ENCODE data around the gene PLA2G6. TPM values are rescaled to one million over a fixed set of nuclear protein-coding genes. Genes with fewer than 3 reads are reported as not detected.

Gene PLA2G6
- total RNA-seq, 1 experiment from 2014 or later: 24.1 TPM

DNA sequence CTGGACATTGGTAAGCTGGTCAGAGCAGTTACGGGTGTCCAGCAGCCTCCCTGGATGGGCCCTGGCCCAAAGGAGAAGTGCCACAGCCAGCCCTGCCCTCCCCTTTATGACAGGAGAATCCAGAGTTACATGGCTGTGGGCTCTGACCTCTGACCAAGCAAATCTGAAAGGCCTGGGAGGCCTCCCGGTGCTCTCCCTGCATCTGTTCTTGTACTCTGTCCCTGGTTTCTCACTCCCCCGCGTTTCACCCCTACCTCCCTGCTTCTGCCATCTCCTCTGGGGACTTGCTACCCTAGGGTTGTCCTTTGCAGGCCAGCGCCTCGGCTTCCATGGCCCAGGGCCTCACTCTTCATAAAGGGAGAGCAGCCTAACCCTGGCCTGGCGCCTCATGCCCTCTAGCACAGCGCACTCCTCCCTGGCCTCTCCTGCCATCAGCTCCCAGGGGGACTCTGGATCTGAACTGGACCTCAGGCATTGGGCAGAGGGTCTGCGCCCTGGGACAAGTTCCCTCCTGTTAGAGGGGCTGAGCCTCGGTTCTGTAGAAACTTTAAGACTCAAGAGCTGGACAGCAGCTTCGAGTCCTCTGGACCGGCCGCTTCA, 113.8 kb downstream of the PLA2G6 start:
- H2BK15ac ChIP-seq (ENCODE audit: low read depth, low read length): no peak overlapping the region
- no peak overlapping the region for H3K23ac ChIP-seq (ENCODE audit: insufficient read length, low read depth, low read length)
- no peak overlapping the region for H4K91ac ChIP-seq (ENCODE audit: insufficient read length, low read depth, low read length)
- no peaks in the 10 kb centered on the region for H3K79me1 ChIP-seq (ENCODE audit: insufficient read depth, low read depth, low read length, poor library complexity, severe bottlenecking)
- no peak overlapping the region for H4K5ac ChIP-seq (ENCODE audit: insufficient read length, low read depth, low read length)
- H3K4me1 ChIP-seq (ENCODE audit: insufficient read depth, low read length): no peaks in the 10 kb centered on the region
- no peak overlapping the region for H2BK120ac ChIP-seq (ENCODE audit: low read depth, low read length, poor library complexity, severe bottlenecking)
- H3K27ac Mint-ChIP-seq: no peak overlapping the region; a peak in 1 of 7 replicates
- H3K4me1 Mint-ChIP-seq: peaks cover 0 to 4% of the 10 kb centered on the region in 2 experiments; a peak in 1 of 4 replicates
- no peak overlapping the region for H3T11ph ChIP-seq (ENCODE audit: low read length)
- no peaks in the 10 kb centered on the region for H3K27me3 Mint-ChIP-seq (ENCODE audit: low read depth)
- H4K20me1 ChIP-seq (ENCODE audit: control insufficient read depth, insufficient read depth, insufficient read length): no peaks in the 10 kb centered on the region
- no peaks in the 10 kb centered on the region for H3K9me3 Mint-ChIP-seq
- TF ChIP-seq, protein P1, sequence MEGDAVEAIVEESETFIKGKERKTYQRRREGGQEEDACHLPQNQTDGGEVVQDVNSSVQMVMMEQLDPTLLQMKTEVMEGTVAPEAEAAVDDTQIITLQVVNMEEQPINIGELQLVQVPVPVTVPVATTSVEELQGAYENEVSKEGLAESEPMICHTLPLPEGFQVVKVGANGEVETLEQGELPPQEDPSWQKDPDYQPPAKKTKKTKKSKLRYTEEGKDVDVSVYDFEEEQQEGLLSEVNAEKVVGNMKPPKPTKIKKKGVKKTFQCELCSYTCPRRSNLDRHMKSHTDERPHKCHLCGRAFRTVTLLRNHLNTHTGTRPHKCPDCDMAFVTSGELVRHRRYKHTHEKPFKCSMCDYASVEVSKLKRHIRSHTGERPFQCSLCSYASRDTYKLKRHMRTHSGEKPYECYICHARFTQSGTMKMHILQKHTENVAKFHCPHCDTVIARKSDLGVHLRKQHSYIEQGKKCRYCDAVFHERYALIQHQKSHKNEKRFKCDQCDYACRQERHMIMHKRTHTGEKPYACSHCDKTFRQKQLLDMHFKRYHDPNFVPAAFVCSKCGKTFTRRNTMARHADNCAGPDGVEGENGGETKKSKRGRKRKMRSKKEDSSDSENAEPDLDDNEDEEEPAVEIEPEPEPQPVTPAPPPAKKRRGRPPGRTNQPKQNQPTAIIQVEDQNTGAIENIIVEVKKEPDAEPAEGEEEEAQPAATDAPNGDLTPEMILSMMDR (conservative IDR thresholded peaks at IDR 0.05): no peak
- H3K4me2 ChIP-seq (ENCODE audit: insufficient read depth, insufficient read length, low read length): no peak overlapping the region
- no peak overlapping the region for H3K27ac ChIP-seq (ENCODE audit: insufficient read length, low read depth, low read length)
- no peaks in the 10 kb centered on the region for H3K79me2 ChIP-seq (ENCODE audit: insufficient read depth, low read length)
- WGBS (ENCODE audit: extremely low coverage, insufficient read length, low lambda C conversion rate): no CpG with 5 or more reads among the region's 13 CpGs
- peaks cover 9 to 71% (median 57%) of the 10 kb centered on the region in 3 experiments for H3K36me3 Mint-ChIP-seq (ENCODE audit: insufficient read depth in 1 of 3, low read depth in 3 of 3)
- no peak overlapping the region for H2AK5ac ChIP-seq (ENCODE audit: insufficient read length, low read length)
- no peak overlapping the region for H3K4me3 Mint-ChIP-seq
- no peak for DNase-seq
- H3K4ac ChIP-seq (ENCODE audit: low read depth, low read length): no peak overlapping the region
- no peak overlapping the region for H3K56ac ChIP-seq (ENCODE audit: insufficient read length, low read depth, low read length)
- no peak overlapping the region for H3K14ac ChIP-seq (ENCODE audit: insufficient read depth, low read length)
- H3K9ac ChIP-seq (ENCODE audit: extremely low read depth, insufficient read length, low read length): no peak overlapping the region
- H2BK12ac ChIP-seq (ENCODE audit: insufficient read length, low read depth, low read length): no peak overlapping the region
- no peak overlapping the region for H2AFZ ChIP-seq (ENCODE audit: low read length)
- H2BK5ac ChIP-seq (ENCODE audit: insufficient read length, low read length): no peak overlapping the region
- no peak overlapping the region for H3K18ac ChIP-seq (ENCODE audit: insufficient read length, low read depth, low read length)
- no peak overlapping the region for H4K8ac ChIP-seq (replicated peaks; ENCODE audit: insufficient read length, low read depth, low read length)
- no peaks in the 10 kb centered on the region for H3K27me3 ChIP-seq (ENCODE audit: insufficient read depth, low read length)
- H3K23me2 ChIP-seq (ENCODE audit: insufficient read length, low read depth, low read length, poor library complexity, severe bottlenecking): no peaks in the 10 kb centered on the region
- no peak overlapping the region for H2BK20ac ChIP-seq (ENCODE audit: low read depth, low read length, poor library complexity, severe bottlenecking)
- no peaks in the 10 kb centered on the region for H3K9me3 ChIP-seq (ENCODE audit: control insufficient read depth, low read depth, low read length)

All from H9 (cell line).